Measurements from ENCODE around the gene SLC38A6. TPM values are rescaled to one million over a fixed set of nuclear protein-coding genes. Genes with fewer than 3 reads are reported as not detected.

SLC38A6 gene
- total and polyA plus RNA-seq, 10 of the 15 experiments (the other 5 are each of a cell fraction or from before 2014, with no cell fraction given), result 2.0 to 7.0 (median 3.7) TPM

DNA sequence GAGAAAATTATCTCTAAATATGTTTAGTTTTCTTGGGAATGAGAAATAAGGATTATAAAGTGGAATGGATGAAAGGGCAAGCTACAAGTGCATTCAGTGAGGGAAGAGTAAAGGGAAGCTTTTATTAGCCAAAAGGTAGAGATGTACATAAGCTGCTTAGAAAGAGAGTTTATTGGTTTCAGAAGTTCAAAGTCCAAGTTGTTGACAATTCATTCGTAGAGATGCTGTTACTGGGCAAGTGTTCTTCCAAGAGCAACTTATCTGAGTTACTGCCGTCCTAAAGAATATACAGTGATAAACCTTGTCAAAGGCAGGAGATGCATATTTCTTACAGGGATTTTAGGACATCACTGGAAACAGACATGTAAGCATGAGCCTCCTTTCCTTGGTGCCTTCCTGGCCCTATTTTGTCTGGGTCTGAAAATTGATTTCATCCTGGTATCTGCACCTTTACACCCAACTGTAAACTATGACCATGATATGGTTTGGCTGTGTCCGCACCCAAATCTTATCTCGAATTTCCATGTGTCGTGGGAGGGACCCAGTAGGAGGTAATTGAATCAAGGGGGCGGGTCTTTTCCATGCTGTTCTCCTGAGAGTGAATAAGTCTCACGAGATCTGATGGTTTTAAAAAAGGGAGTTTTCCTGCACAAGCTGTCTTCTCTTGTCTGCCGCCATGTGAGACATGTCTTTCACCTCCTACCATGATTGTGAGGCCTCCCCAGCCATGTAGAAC is 47.0 kb upstream of the SLC38A6 start:
- H3K27me3 ChIP-seq (replicated peaks in 1 of 2; ENCODE audit: control insufficient read depth in 2 of 2, insufficient read depth in 2 of 2, low read length in 1 of 2), result no peaks in the 10 kb centered on the region
- no peak overlapping the region for H3K4me3 ChIP-seq
- no peak overlapping the region for H3K4me2 ChIP-seq (ENCODE audit: control insufficient read depth, insufficient read depth)
- no peaks in the 10 kb centered on the region for H4K20me1 ChIP-seq (ENCODE audit: control insufficient read depth, insufficient read depth)
- no TSS peak for BruUV-seq (replicated peaks)
- intact Hi-C loops (cut with micrococcal nuclease; ENCODE audit: unreplicated experiment) (no loop called here), in situ Hi-C loops (cut with MboI) (no loop called here)
- no peak overlapping the region for H3K9ac ChIP-seq (ENCODE audit: control insufficient read depth, insufficient read depth, low read length)
- RAD21 ChIA-PET (ENCODE audit: unreplicated experiment), result interaction anchor here (1.4 kb wide), 1 partner anchor 45 kb away, joined by 3 read pairs; no protein-coding TSS in a partner anchor
- 83% methylated on average over 8 of the region's 8 CpGs for WGBS (ENCODE audit: insufficient coverage, insufficient replicate concordance, low lambda C conversion rate, missing lambda C conversion rate)
- H2AFZ ChIP-seq (ENCODE audit: control insufficient read depth, low read depth, low read length), result no peak overlapping the region
- no peak overlapping the region for H3K27ac ChIP-seq (ENCODE audit: control insufficient read depth, insufficient read depth)
- no peaks in the 10 kb centered on the region for H3K4me1 ChIP-seq (ENCODE audit: control insufficient read depth, insufficient read depth, low read length)
- TF ChIP-seq PAX5 (IDR thresholded peaks at IDR 0.05; ENCODE audit: borderline replicate concordance, low read depth, low read length) (no peak), STAT3 (IDR thresholded peaks at IDR 0.05; ENCODE audit: low read depth, low read length) (no peak), TARDBP (IDR thresholded peaks at IDR 0.05; ENCODE audit: borderline replicate concordance) (no peak)
- TF ChIP-seq, protein P1, sequence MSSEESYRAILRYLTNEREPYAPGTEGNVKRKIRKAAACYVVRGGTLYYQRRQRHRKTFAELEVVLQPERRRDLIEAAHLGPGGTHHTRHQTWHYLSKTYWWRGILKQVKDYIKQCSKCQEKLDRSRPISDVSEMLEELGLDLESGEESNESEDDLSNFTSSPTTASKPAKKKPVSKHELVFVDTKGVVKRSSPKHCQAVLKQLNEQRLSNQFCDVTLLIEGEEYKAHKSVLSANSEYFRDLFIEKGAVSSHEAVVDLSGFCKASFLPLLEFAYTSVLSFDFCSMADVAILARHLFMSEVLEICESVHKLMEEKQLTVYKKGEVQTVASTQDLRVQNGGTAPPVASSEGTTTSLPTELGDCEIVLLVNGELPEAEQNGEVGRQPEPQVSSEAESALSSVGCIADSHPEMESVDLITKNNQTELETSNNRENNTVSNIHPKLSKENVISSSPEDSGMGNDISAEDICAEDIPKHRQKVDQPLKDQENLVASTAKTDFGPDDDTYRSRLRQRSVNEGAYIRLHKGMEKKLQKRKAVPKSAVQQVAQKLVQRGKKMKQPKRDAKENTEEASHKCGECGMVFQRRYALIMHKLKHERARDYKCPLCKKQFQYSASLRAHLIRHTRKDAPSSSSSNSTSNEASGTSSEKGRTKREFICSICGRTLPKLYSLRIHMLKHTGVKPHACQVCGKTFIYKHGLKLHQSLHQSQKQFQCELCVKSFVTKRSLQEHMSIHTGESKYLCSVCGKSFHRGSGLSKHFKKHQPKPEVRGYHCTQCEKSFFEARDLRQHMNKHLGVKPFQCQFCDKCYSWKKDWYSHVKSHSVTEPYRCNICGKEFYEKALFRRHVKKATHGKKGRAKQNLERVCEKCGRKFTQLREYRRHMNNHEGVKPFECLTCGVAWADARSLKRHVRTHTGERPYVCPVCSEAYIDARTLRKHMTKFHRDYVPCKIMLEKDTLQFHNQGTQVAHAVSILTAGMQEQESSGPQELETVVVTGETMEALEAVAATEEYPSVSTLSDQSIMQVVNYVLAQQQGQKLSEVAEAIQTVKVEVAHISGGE (CRISPR knock-in tag; IDR thresholded peaks at IDR 0.05), result no peak
- TF ChIP-seq, protein P2, sequence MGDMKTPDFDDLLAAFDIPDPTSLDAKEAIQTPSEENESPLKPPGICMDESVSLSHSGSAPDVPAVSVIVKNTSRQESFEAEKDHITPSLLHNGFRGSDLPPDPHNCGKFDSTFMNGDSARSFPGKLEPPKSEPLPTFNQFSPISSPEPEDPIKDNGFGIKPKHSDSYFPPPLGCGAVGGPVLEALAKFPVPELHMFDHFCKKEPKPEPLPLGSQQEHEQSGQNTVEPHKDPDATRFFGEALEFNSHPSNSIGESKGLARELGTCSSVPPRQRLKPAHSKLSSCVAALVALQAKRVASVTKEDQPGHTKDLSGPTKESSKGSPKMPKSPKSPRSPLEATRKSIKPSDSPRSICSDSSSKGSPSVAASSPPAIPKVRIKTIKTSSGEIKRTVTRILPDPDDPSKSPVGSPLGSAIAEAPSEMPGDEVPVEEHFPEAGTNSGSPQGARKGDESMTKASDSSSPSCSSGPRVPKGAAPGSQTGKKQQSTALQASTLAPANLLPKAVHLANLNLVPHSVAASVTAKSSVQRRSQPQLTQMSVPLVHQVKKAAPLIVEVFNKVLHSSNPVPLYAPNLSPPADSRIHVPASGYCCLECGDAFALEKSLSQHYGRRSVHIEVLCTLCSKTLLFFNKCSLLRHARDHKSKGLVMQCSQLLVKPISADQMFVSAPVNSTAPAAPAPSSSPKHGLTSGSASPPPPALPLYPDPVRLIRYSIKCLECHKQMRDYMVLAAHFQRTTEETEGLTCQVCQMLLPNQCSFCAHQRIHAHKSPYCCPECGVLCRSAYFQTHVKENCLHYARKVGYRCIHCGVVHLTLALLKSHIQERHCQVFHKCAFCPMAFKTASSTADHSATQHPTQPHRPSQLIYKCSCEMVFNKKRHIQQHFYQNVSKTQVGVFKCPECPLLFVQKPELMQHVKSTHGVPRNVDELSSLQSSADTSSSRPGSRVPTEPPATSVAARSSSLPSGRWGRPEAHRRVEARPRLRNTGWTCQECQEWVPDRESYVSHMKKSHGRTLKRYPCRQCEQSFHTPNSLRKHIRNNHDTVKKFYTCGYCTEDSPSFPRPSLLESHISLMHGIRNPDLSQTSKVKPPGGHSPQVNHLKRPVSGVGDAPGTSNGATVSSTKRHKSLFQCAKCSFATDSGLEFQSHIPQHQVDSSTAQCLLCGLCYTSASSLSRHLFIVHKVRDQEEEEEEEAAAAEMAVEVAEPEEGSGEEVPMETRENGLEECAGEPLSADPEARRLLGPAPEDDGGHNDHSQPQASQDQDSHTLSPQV (IDR thresholded peaks at IDR 0.05), result no peak
- POLR2A ChIA-PET, result no interaction called here
- SMC1A ChIA-PET (ENCODE audit: uncharacterized antibody, unreplicated experiment), result no interaction called here
- no peaks in the 10 kb centered on the region for H3K79me2 ChIP-seq (ENCODE audit: control insufficient read depth, insufficient read depth, low read length)
- ATAC-seq (no peak), FAIRE-seq (no peak), DNase-seq (ENCODE audit: low read depth, low spot score) (no peak)
- H3K9me3 ChIP-seq (replicated peaks; ENCODE audit: control insufficient read depth, insufficient read depth, low read length), result no peaks in the 10 kb centered on the region
- no peaks in the 10 kb centered on the region for H3K36me3 ChIP-seq (ENCODE audit: control insufficient read depth in 2 of 2, insufficient read depth in 2 of 2, low read length in 1 of 2)
- CTCF ChIA-PET, result no interaction called here
